Stimulated activated CD8-positive, alpha-beta memory T cell treated with anti-CD3 and anti-CD28 coated beads, Interleukin-7, amount 100 ng/mL, for 48 hours (primary cell): ENCODE measurements around the gene DYSF.

Experiments
- DNase-seq, 2 donors: peaks; one replicate each; pipeline ENCODE4 v3.0.0-alpha.2; 2020; ENCODE audit warnings: low read depth in 1 of 2; ENCODE audit errors: extremely low read depth in 1 of 2

DYSF gene

GRCh38 chr2:71685073-71685848 lies 231.9 kb downstream of the DYSF start:
- no peak for DNase-seq

- DNase-seq: no peak
Observed at GRCh38 chr2:71685941-71686611, 232.7 kb downstream of the DYSF start.

GRCh38 chr2:71686781-71687180 lies 233.4 kb downstream of the DYSF start:
- no peak for DNase-seq

DNA sequence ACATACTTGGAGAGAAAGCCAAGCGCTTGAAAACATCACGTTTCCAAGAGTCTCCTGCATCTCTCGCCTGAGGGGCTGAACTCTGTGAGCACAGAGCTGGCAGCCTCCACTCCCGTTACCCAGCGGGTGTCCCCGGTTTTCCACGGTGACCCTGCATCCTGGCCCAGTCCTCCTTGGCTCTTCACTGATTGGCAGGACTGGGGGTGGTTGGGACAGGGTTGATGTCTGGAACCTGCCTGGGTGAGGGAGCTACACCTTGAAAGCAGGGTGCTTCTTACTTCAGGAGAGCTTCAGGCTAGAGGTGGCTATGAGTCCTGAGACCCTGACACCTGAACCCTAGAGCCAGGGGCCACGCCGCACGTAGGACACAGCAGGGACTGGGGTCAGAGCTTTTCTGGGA lies 234.1 kb downstream of the DYSF start:
- DNase-seq: no peak

- no peak for DNase-seq
Observed at GRCh38 chr2:71688530-71688929, 235.2 kb downstream of the DYSF start.

- no peak for DNase-seq
Observed at GRCh38 chr2:71689393-71689792, 236.0 kb downstream of the DYSF start.

DNA sequence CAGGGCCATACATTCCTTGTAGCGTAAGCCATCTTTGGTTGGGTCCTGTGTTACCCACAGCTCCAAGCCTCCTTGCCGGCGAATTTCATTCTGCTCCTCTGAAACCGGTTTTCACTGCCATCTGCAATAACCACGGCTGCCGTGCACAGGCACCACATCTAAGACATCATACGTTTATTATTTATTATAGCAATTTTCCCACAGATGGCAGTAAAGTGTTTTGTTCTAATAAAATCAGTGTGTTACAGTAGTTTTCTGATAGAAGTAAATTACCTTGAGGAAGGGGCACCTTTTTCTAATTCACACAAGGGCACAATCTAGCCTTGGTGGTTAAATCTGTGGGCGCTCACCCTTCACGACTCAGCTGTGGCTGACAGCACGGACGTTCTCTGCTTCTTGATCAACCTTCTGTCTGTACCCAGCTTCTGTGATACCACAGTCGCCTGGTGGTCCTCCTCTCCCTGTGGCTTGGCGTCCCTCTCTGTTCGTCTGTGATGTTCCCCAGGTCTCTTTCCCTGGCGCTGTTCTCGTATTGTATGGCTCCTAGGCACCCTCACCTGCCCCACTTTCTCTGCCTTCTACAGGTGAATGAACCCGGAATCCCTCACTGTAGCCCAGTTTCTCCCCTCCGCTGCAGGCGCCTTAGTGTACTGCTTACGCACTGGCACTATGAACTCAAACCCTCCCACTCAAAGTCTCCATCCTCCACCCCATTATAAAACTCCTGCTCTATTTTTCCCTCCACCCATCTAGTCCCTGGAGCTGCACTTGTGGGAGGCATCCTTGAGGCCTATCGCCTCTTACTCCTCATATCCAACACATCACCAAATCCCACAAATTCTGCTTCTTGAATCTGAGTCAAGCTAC lies 236.8 kb downstream of the DYSF start:
- DNase-seq: no peak

- no peak for DNase-seq
Observed at GRCh38 chr2:71690876-71691475, 237.6 kb downstream of the DYSF start.

DNA sequence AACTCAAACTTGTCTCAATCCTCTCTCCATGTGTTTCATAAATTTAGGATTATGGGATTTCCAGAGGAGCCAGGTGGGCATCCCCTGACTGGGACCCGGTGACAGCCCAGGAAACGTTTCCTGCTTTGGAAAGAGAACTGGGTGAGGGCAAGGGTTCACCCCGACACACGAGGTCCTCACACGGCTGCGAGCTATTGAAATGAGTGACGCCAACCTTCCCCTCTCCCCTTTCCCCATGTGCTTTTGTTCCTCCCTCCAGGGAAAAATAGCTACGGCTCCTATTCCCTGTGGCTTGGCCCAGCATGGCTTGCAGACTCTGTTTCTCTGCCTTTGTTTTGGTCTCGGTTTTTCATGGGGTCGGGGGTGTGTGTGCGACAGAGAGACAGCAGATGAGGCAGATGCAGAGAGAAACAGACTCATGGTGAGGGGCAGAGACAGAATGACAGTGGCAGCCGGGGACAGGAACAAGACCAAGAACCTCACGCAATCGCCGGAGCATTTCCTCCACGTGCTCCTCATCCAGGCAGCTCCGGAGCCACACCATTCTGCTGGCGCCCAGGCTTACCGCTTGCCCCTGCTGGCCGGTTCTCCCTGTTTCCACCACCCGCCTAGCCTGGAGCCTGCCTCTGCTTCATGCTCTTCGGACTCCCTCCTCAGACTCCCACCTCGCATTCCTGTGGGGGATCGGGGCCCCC lies 238.5 kb downstream of the DYSF start:
- DNase-seq: no peak

DNA sequence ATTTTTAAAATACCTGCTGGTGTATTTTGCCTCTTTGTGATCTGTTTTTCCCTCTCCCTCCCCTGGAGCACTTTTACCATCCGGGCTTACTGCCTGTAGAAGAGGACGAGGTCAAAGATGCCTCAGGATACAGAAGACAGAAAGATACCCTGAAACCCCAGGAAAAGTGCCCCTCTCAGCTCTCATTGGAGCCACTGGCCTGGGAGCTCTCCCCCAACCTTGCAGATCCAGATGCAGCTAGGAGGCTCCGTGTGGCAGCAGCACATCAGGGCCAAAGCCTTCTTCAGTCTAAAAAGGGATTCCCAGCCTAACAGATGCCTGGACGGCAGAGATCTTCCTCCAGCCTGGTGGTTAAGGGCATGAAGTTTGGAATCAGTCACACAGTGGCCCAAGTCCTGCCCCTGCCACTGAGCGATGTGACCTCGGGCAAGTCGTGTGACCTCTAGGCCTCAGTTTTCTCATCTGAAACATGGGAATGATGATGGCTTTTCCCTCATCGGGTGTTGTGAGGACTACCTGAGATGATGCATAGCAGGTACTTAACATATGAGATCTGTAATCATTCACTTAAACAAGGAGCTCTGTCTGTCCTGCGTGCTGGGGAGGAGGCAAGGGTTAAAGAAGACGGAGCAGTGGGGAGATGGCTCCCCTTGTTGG lies 239.4 kb downstream of the DYSF start:
- no peak for DNase-seq

- no peak for DNase-seq
Observed at GRCh38 chr2:71693286-71694270, 240.2 kb downstream of the DYSF start.

- no peak for DNase-seq
Observed at GRCh38 chr2:71694501-71695234, 241.3 kb downstream of the DYSF start.

DNA sequence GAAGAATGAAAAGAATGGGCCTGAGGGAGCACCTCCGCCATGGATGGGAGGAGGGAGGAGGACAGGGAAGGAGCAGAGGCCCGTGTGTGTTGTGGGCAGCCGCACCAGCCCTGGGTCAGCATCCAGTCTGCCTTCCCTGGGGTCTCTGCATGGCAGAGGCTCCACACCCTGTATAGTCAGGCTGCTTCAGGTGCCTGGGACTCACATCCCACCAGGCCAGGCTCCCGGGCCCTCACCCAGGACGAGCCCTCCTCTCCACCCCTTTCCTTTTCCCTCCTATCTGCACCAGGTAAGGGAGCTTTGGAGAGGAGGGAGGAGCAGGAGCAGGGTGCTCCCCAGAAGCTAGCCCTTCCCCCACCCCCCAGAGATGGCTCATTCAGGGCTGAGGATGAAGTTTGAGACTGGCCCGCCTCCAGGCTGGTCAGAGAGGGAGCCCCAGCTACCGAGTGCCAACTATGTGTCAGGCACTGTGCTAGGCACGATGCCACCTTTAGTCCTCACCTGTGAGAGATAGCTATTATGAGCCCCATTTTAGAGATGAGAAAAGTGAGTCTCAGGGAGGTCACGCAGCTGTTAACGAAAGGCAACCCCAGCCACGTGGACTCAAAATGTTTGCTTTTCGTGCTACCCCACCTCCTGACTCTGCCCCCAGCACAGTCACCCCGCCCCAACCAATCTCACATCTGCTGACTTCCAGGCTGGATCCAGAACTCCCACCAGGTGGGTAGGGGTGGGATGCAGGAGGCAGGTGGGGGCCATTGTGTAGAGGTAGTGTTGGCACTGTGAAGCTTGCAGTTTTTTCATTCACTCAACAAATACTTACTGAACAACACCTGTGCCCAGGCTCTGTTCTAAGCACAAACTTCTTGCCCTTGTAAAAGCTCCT lies 242.1 kb downstream of the DYSF start:
- no peak for DNase-seq

DNA sequence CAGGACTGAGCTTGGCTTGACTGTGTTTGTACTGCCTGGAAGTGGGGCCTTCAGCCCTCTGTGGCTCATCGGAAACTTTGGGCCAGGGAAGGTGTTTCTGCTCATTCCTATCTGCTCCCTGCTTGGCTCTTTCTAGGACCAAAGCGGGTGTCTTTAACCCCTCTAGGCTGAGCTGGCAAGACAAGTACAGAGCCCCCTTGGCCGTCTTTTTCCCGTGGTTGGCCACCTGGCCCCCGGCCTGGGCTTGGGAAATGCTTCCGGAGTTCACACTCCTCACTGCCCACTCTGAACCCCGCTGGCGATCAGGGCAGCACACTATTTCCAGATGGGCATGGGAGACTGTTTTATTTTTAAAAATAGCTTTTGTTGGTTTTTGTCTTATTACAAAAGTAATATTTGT lies 243.0 kb downstream of the DYSF start:
- DNase-seq: no peak

DNA sequence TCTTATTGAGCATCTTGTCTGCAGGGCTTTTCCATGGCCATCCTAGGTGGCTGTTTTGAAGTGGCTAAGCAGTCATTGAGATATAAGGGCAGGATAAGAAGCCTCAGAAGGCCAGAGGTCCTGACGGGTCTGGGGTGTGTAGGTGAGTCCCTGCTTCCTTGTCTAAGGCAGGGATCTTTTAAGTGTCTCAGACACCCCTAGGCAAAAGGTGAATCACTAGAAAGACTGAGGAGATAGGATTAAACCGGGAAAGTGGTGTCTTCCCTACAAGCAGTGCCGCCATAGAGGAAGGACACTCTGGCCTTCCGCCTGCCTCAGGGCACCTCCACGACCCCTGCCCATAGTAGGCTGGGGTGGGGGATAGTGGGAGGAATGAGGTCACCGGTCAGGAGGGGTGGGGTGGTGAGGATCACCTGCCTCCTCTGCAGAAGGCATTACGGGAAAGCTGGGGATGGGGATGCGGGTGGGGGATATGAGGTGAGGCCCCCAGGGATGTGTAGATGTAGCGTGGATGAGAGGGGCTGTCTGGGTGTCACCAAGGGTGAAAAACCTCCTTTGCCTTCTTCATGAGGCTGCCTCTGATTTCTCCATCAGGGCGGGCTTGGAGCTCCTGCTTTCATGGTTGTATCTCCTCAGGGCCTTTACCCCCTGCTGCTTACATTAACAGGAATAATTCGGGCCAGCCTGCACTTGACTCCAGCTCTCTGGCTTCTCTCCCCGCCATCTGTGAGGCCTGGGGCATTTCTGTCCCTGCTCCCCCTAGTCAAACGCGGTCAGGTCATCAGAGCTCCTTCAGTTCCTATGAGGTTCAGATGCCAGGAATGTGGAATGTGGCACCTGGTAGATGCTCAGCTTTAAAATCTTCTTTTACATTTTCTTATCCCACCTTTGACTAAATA lies 244.0 kb downstream of the DYSF start:
- no peak for DNase-seq

GRCh38 chr2:71699428-71699827 lies 246.1 kb downstream of the DYSF start:
- DNase-seq: no peak
